ENCODE results near the gene FSTL5. TPM values are rescaled to one million over a fixed set of nuclear protein-coding genes. Genes with fewer than 3 reads are reported as not detected.

FSTL5 gene
- total and polyA plus RNA-seq, 9 donors = 1.2 to 12.3 (median 2.8) TPM

- H3K27ac ChIP-seq (ENCODE audit: low read length) = no peak overlapping the region
- H3K27me3 ChIP-seq (ENCODE audit: control insufficient read depth, insufficient read depth, low read length) = no peaks in the 10 kb centered on the region
- no peaks in the 10 kb centered on the region for H3K9me3 ChIP-seq (replicated peaks; ENCODE audit: control insufficient read depth, low read depth, low read length)
- WGBS (ENCODE audit: insufficient coverage) = 83% methylated on average over 4 of the region's 4 CpGs
- H3K36me3 ChIP-seq (ENCODE audit: control insufficient read depth, insufficient read depth, low read length) = no peaks in the 10 kb centered on the region
- H3K4me1 ChIP-seq (ENCODE audit: control insufficient read depth, insufficient read depth, low read length) = no peaks in the 10 kb centered on the region
- DNase-seq = no peak
- H3K4me3 ChIP-seq (ENCODE audit: low read length) = no peak overlapping the region
These were observed 213.7 kb downstream of the FSTL5 start for GRCh38 chr4:161949946-161950725.

- H3K27me3 ChIP-seq (ENCODE audit: control insufficient read depth, insufficient read depth, low read length) = no peaks in the 10 kb centered on the region
- no peak overlapping the region for H3K4me3 ChIP-seq (ENCODE audit: low read length)
- H3K36me3 ChIP-seq (ENCODE audit: control insufficient read depth, insufficient read depth, low read length) = no peaks in the 10 kb centered on the region
- no peaks in the 10 kb centered on the region for H3K4me1 ChIP-seq (ENCODE audit: control insufficient read depth, insufficient read depth, low read length)
- no peak for DNase-seq
- H3K27ac ChIP-seq (ENCODE audit: low read length) = no peak overlapping the region
- no peaks in the 10 kb centered on the region for H3K9me3 ChIP-seq (replicated peaks; ENCODE audit: control insufficient read depth, low read depth, low read length)
- WGBS (ENCODE audit: insufficient coverage) = no CpG with 5 or more reads among the region's 6 CpGs
These were observed 215.6 kb downstream of the FSTL5 start for GRCh38 chr4:161948026-161948770.

- no peaks in the 10 kb centered on the region for H3K36me3 ChIP-seq (ENCODE audit: control insufficient read depth, insufficient read depth, low read length)
- no peak overlapping the region for H3K4me3 ChIP-seq (ENCODE audit: low read length)
- DNase-seq = no peak
- no peaks in the 10 kb centered on the region for H3K9me3 ChIP-seq (replicated peaks; ENCODE audit: control insufficient read depth, low read depth, low read length)
- no peaks in the 10 kb centered on the region for H3K27me3 ChIP-seq (ENCODE audit: control insufficient read depth, insufficient read depth, low read length)
- no peak overlapping the region for H3K27ac ChIP-seq (ENCODE audit: low read length)
- no peaks in the 10 kb centered on the region for H3K4me1 ChIP-seq (ENCODE audit: control insufficient read depth, insufficient read depth, low read length)
- 78% methylated on average over 1 of the region's 1 CpG for WGBS (ENCODE audit: insufficient coverage)
These were observed 226.2 kb downstream of the FSTL5 start for GRCh38 chr4:161937596-161937995.

GRCh38 chr4:161936625-161937550 is 226.9 kb downstream of the FSTL5 start:
- DNase-seq = no peak
- Histone ChIP-seq H3K27ac (ENCODE audit: low read length) (no peak overlapping the region), H3K4me3 (ENCODE audit: low read length) (no peak overlapping the region), H3K9me3 (replicated peaks; ENCODE audit: control insufficient read depth, low read depth, low read length) (no peaks in the 10 kb centered on the region), H3K36me3 (ENCODE audit: control insufficient read depth, insufficient read depth, low read length) (no peaks in the 10 kb centered on the region), H3K4me1 (ENCODE audit: control insufficient read depth, insufficient read depth, low read length) (no peaks in the 10 kb centered on the region), H3K27me3 (ENCODE audit: control insufficient read depth, insufficient read depth, low read length) (no peaks in the 10 kb centered on the region)
- no CpG with 5 or more reads among the region's 1 CpG for WGBS (ENCODE audit: insufficient coverage)

GRCh38 chr4:161931089-161931488 is 232.7 kb downstream of the FSTL5 start:
- no peak for DNase-seq
- H3K36me3 ChIP-seq (ENCODE audit: control insufficient read depth, insufficient read depth, low read length) = no peaks in the 10 kb centered on the region
- WGBS (ENCODE audit: insufficient coverage) = 0% methylated on average over 1 of the region's 1 CpG
- H3K27me3 ChIP-seq (ENCODE audit: control insufficient read depth, insufficient read depth, low read length) = no peaks in the 10 kb centered on the region
- no peaks in the 10 kb centered on the region for H3K9me3 ChIP-seq (replicated peaks; ENCODE audit: control insufficient read depth, low read depth, low read length)
- H3K4me1 ChIP-seq (ENCODE audit: control insufficient read depth, insufficient read depth, low read length) = no peaks in the 10 kb centered on the region
- no peak overlapping the region for H3K27ac ChIP-seq (ENCODE audit: low read length)
- no peak overlapping the region for H3K4me3 ChIP-seq (ENCODE audit: low read length)

- Histone ChIP-seq H3K27me3 (ENCODE audit: control insufficient read depth, insufficient read depth, low read length) (no peaks in the 10 kb centered on the region), H3K4me1 (ENCODE audit: control insufficient read depth, insufficient read depth, low read length) (no peaks in the 10 kb centered on the region), H3K36me3 (ENCODE audit: control insufficient read depth, insufficient read depth, low read length) (no peaks in the 10 kb centered on the region), H3K4me3 (ENCODE audit: low read length) (no peak overlapping the region), H3K9me3 (replicated peaks; ENCODE audit: control insufficient read depth, low read depth, low read length) (no peaks in the 10 kb centered on the region), H3K27ac (ENCODE audit: low read length) (no peak overlapping the region)
- no peak for DNase-seq
These were observed 233.8 kb downstream of the FSTL5 start for GRCh38 chr4:161929956-161930355.

GRCh38 chr4:161926033-161926828 is 237.6 kb downstream of the FSTL5 start:
- Histone ChIP-seq H3K27ac (ENCODE audit: low read length) (no peak overlapping the region), H3K4me1 (ENCODE audit: control insufficient read depth, insufficient read depth, low read length) (no peaks in the 10 kb centered on the region), H3K4me3 (ENCODE audit: low read length) (no peak overlapping the region), H3K27me3 (ENCODE audit: control insufficient read depth, insufficient read depth, low read length) (no peaks in the 10 kb centered on the region), H3K9me3 (replicated peaks; ENCODE audit: control insufficient read depth, low read depth, low read length) (no peaks in the 10 kb centered on the region), H3K36me3 (ENCODE audit: control insufficient read depth, insufficient read depth, low read length) (no peaks in the 10 kb centered on the region)
- DNase-seq = no peak
- WGBS (ENCODE audit: insufficient coverage) = no CpG with 5 or more reads among the region's 6 CpGs

- 65% methylated on average over 2 of the region's 3 CpGs for WGBS (ENCODE audit: insufficient coverage)
- Histone ChIP-seq H3K9me3 (replicated peaks; ENCODE audit: control insufficient read depth, low read depth, low read length) (no peaks in the 10 kb centered on the region), H3K4me3 (ENCODE audit: low read length) (no peak overlapping the region), H3K27ac (ENCODE audit: low read length) (peak overlapping the region; percentile 33), H3K4me1 (ENCODE audit: control insufficient read depth, insufficient read depth, low read length) (no peaks in the 10 kb centered on the region), H3K36me3 (ENCODE audit: control insufficient read depth, insufficient read depth, low read length) (no peaks in the 10 kb centered on the region), H3K27me3 (ENCODE audit: control insufficient read depth, insufficient read depth, low read length) (no peaks in the 10 kb centered on the region)
- peak; percentile 11 for DNase-seq
These were observed 243.3 kb downstream of the FSTL5 start for GRCh38 chr4:161920304-161921052.
